ENCODE data around the gene CTRB1. TPM values are rescaled to one million over a fixed set of nuclear protein-coding genes. Genes with fewer than 3 reads are reported as not detected.

CTRB1 gene
- total RNA-seq, 1 experiment from 2014 or later, result 5.6 TPM

GRCh38 chr16:75235721-75236193 is 17.0 kb downstream of the CTRB1 start:
- Histone ChIP-seq H3K9ac (ENCODE audit: low read length) (no peak overlapping the region), H3K9me2 (ENCODE audit: insufficient read depth) (no peaks in the 10 kb centered on the region), H4K20me1 (ENCODE audit: insufficient read depth) (no peaks in the 10 kb centered on the region), H3K79me2 (ENCODE audit: insufficient read depth, low read length) (peaks cover 37% of the 10 kb centered on the region; the same call in 1 of the 2 replicates), H3K36me3 (ENCODE audit: control insufficient read depth in 1 of 2, insufficient read depth in 2 of 2, low read length in 2 of 2) (peaks cover 16 to 35% of the 10 kb centered on the region in 2 experiments), H2AFZ (ENCODE audit: low read depth, low read length, poor library complexity, severe bottlenecking) (no peak overlapping the region), H3K4me1 (ENCODE audit: control insufficient read depth in 1 of 2, insufficient read depth in 2 of 2, low read length in 2 of 2) (peaks cover 20 to 35% of the 10 kb centered on the region in 2 experiments), H3K4me3 (replicated peaks in 1 of 2; ENCODE audit: low read depth in 1 of 2, low read length in 2 of 2) (no peak overlapping the region), H3K27me3 (ENCODE audit: insufficient read depth, low read length) (no peaks in the 10 kb centered on the region), H3K27ac (ENCODE audit: low read depth, low read length) (no peak overlapping the region), H3K9me3 (ENCODE audit: control insufficient read depth in 1 of 2, insufficient read depth in 1 of 2, low read depth in 1 of 2, low read length in 2 of 2) (no peaks in the 10 kb centered on the region), H3K4me2 (ENCODE audit: low read length) (no peak overlapping the region)
- intact Hi-C loops (cut with micrococcal nuclease), result no loop called here
- no peak for TF ChIP-seq ZNF274 (IDR thresholded peaks at IDR 0.05; ENCODE audit: low read depth, low read length)
- no peak for TF ChIP-seq POLR2AphosphoS5 (IDR thresholded peaks at IDR 0.05; ENCODE audit: low read depth, low read length)
- no peak for TF ChIP-seq EZH2 (IDR thresholded peaks at IDR 0.05)
- no peak for TF ChIP-seq RAD21 (IDR thresholded peaks at IDR 0.05; ENCODE audit: low read depth)
- TF ChIP-seq, protein P1, sequence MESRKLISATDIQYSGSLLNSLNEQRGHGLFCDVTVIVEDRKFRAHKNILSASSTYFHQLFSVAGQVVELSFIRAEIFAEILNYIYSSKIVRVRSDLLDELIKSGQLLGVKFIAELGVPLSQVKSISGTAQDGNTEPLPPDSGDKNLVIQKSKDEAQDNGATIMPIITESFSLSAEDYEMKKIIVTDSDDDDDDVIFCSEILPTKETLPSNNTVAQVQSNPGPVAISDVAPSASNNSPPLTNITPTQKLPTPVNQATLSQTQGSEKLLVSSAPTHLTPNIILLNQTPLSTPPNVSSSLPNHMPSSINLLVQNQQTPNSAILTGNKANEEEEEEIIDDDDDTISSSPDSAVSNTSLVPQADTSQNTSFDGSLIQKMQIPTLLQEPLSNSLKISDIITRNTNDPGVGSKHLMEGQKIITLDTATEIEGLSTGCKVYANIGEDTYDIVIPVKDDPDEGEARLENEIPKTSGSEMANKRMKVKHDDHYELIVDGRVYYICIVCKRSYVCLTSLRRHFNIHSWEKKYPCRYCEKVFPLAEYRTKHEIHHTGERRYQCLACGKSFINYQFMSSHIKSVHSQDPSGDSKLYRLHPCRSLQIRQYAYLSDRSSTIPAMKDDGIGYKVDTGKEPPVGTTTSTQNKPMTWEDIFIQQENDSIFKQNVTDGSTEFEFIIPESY (IDR thresholded peaks at IDR 0.05; ENCODE audit: extremely low read depth, insufficient replicate concordance, low read length), result no peak
- TF ChIP-seq, protein P2, sequence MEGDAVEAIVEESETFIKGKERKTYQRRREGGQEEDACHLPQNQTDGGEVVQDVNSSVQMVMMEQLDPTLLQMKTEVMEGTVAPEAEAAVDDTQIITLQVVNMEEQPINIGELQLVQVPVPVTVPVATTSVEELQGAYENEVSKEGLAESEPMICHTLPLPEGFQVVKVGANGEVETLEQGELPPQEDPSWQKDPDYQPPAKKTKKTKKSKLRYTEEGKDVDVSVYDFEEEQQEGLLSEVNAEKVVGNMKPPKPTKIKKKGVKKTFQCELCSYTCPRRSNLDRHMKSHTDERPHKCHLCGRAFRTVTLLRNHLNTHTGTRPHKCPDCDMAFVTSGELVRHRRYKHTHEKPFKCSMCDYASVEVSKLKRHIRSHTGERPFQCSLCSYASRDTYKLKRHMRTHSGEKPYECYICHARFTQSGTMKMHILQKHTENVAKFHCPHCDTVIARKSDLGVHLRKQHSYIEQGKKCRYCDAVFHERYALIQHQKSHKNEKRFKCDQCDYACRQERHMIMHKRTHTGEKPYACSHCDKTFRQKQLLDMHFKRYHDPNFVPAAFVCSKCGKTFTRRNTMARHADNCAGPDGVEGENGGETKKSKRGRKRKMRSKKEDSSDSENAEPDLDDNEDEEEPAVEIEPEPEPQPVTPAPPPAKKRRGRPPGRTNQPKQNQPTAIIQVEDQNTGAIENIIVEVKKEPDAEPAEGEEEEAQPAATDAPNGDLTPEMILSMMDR (IDR thresholded peaks at IDR 0.05 in 2 of 3, conservative IDR thresholded peaks at IDR 0.05 in 1 of 3; ENCODE audit: borderline replicate concordance in 1 of 3, insufficient read depth in 1 of 3, low read depth in 2 of 3, low read length in 2 of 3), result no peak
- TF ChIP-seq, protein P3, sequence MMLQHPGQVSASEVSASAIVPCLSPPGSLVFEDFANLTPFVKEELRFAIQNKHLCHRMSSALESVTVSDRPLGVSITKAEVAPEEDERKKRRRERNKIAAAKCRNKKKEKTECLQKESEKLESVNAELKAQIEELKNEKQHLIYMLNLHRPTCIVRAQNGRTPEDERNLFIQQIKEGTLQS (IDR thresholded peaks at IDR 0.05), result no peak
- TF ChIP-seq, protein P4, sequence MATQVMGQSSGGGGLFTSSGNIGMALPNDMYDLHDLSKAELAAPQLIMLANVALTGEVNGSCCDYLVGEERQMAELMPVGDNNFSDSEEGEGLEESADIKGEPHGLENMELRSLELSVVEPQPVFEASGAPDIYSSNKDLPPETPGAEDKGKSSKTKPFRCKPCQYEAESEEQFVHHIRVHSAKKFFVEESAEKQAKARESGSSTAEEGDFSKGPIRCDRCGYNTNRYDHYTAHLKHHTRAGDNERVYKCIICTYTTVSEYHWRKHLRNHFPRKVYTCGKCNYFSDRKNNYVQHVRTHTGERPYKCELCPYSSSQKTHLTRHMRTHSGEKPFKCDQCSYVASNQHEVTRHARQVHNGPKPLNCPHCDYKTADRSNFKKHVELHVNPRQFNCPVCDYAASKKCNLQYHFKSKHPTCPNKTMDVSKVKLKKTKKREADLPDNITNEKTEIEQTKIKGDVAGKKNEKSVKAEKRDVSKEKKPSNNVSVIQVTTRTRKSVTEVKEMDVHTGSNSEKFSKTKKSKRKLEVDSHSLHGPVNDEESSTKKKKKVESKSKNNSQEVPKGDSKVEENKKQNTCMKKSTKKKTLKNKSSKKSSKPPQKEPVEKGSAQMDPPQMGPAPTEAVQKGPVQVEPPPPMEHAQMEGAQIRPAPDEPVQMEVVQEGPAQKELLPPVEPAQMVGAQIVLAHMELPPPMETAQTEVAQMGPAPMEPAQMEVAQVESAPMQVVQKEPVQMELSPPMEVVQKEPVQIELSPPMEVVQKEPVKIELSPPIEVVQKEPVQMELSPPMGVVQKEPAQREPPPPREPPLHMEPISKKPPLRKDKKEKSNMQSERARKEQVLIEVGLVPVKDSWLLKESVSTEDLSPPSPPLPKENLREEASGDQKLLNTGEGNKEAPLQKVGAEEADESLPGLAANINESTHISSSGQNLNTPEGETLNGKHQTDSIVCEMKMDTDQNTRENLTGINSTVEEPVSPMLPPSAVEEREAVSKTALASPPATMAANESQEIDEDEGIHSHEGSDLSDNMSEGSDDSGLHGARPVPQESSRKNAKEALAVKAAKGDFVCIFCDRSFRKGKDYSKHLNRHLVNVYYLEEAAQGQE (IDR thresholded peaks at IDR 0.05; ENCODE audit: low read depth), result no peak
- no peak for TF ChIP-seq CEBPB (IDR thresholded peaks at IDR 0.05; ENCODE audit: low read depth)
- no peak for TF ChIP-seq SP1 (IDR thresholded peaks at IDR 0.05; ENCODE audit: low read depth)
- no peak for TF ChIP-seq EGR1 (IDR thresholded peaks at IDR 0.05; ENCODE audit: low read depth)
- TF ChIP-seq MAX (IDR thresholded peaks at IDR 0.05), result no peak
- BruUV-seq (replicated peaks), result no TSS peak
- ChIA-PET POLR2A (no interaction called here), CTCF (interaction anchor here (0.8 to 2.9 kb wide), 2 partner anchors 10 to 151 kb away, joined by 5 to 41 read pairs; no protein-coding TSS in a partner anchor), RAD21 (ENCODE audit: low non-redundant PET in 1 of 2, low total read pairs in 2 of 2, uncharacterized antibody in 2 of 2, unreplicated experiment in 2 of 2) (no interaction called here)
- DNase-seq (ENCODE audit: low read depth, low spot score) (no peak), ATAC-seq (no peak)
